CD4-positive, CD25-positive, alpha-beta regulatory T cell (primary cell): ENCODE data around the gene PMVK. TPM values are rescaled to one million over a fixed set of nuclear protein-coding genes. Genes with fewer than 3 reads are reported as not detected.

Experiments used
- ATAC-seq, 2 donors: fragments of 150-1000 bp; cut with Tn5 transposase; one replicate each; pipeline ENCODE4 v1.10.0; 2021; ENCODE audit warnings: low read depth in 2 of 2, moderate number of reproducible peaks in 2 of 2, moderate library complexity in 1 of 2
- DNase-seq, 3 donors: peaks; one replicate each; pipeline versions ENCODE4 v3.0.0 to v3.0.0-alpha.2; 2012 to 2022; ENCODE audit warnings: mixed read lengths in 1 of 3
- H3K27ac ChIP-seq: one replicate; pipeline ENCODE4 v1.7.0; 2013; ENCODE audit warnings: mild to moderate bottlenecking, low read length; ENCODE audit not compliant: insufficient read depth, poor library complexity, severe bottlenecking
- H3K27me3 ChIP-seq: one replicate; pipeline ENCODE4 v1.7.0; 2013; ENCODE audit warnings: low read length; ENCODE audit not compliant: control insufficient read depth, insufficient read depth
- H3K36me3 ChIP-seq: one replicate; pipeline ENCODE4 v1.7.0; 2013; ENCODE audit warnings: mild to moderate bottlenecking, low read length, moderate library complexity; ENCODE audit not compliant: control insufficient read depth, insufficient read depth
- H3K4me1 ChIP-seq: 2 replicates; pipeline ENCODE4 v1.7.0; 2013; ENCODE audit warnings: mild to moderate bottlenecking, low read length; ENCODE audit not compliant: insufficient read depth, control insufficient read depth, poor library complexity, severe bottlenecking
- H3K4me3 ChIP-seq: one replicate; pipeline ENCODE4 v1.7.0; 2013; ENCODE audit warnings: low read depth, mild to moderate bottlenecking, low read length, moderate library complexity
- H3K9me3 ChIP-seq, 2 experiments: 1 replicate in 1 of 2; 2 replicates in 1 of 2; pipeline ENCODE4 v1.7.0; 2013; ENCODE audit warnings: low read length in 2 of 2, mild to moderate bottlenecking in 1 of 2, moderate library complexity in 1 of 2; ENCODE audit not compliant: control insufficient read depth in 2 of 2
- H3K27ac Mint-ChIP-seq, 3 donors: one replicate each; pipeline ENCODE4 v1.8.0; 2020 to 2022; ENCODE audit warnings: mild to moderate bottlenecking in 3 of 3, mixed read lengths in 3 of 3, moderate library complexity in 2 of 3
- H3K27me3 Mint-ChIP-seq: one replicate; pipeline ENCODE4 v1.8.0; 2022; ENCODE audit warnings: mild to moderate bottlenecking, mixed read lengths
- H3K36me3 Mint-ChIP-seq: one replicate; pipeline ENCODE4 v1.8.0; 2020; ENCODE audit warnings: mixed read lengths
- H3K4me1 Mint-ChIP-seq, 4 donors: one replicate each; pipeline ENCODE4 v1.8.0; 2020 to 2022; ENCODE audit warnings: mixed read lengths in 4 of 4, mild to moderate bottlenecking in 1 of 4
- H3K4me3 Mint-ChIP-seq, 4 donors: one replicate each; pipeline ENCODE4 v1.8.0; 2020 to 2022; ENCODE audit warnings: mild to moderate bottlenecking in 4 of 4, mixed read lengths in 4 of 4, moderate library complexity in 3 of 4
- H3K9me3 Mint-ChIP-seq, 7 donors: one replicate each; pipeline ENCODE4 v1.8.0; 2020 to 2022; ENCODE audit warnings: mixed read lengths in 7 of 7, mild to moderate bottlenecking in 3 of 7, moderate library complexity in 2 of 7
- polyA plus RNA-seq, 4 donors: library from polyadenylated mRNA; unstranded; fragments of 300-500 nt; fragmentation: Illumina TruSeq; gene quantifications; one replicate each; pipeline ENCODE4 v1.2.3, GENCODE V29; 2021
- total RNA-seq: library from RNA; stranded (reverse); gene quantifications from one replicate; pipeline ENCODE4 v1.2.3, GENCODE V29; 2022

The PMVK gene
- total and polyA plus RNA-seq, 5 donors from 2014 or later = 19.1 to 76.9 (median 56.7) TPM

DNA sequence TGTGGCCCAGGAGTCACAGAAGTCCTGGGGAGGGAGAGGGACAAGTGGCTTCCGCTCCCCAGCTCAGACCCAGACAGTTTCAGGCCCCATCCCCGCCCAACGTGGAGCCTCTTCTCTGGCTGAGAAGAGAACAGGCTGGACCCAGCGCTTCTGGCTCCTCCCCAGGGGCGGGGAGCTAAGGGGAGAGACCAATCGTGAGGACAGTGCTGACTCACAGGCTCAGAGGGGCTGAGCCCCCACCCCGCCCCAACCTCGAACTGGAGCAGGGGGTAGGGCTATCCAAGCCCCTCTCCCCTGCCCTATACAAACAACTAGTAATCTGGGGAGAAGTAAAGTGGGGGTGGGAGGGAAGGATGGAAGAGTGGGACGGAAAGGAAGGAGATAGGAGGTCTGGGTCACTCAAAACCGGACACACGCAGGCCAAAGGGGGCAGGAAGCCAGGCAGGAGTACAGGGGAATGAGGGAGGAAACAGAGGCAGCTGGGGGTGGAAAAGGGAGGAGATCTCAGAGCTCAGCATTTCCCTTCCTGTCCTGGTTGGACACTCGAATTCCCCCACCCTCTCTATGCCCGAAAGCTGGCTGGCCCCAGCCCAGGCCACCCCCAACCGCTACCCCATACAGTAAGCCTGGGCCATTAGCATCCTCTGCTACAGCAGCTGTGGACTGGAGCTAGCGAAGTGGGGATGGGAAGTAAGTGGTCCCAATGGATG, 34.3 kb upstream of the PMVK start, which contains the start of gene SHC1:
Gene SHC1 (minus strand): TSS at position 117 of the 710 bp plus-strand sequence. CDS start 221 bp downstream, outside the sequence.
- H3K4me3 ChIP-seq = peak within 1 kb of the TSS; percentile 35
- peaks cover 40% of the 10 kb centered on the region for H3K4me1 ChIP-seq
- ATAC-seq (no peak), DNase-seq (peak in 1 of 3 donors; percentile 35)
- H3K4me1 Mint-ChIP-seq = peaks cover 0 to 38% (median 28%) of the 10 kb centered on the region in 4 donors
- peak within 1 kb of the TSS; percentile 42 for H3K27ac ChIP-seq
- no peaks in the 10 kb centered on the region for H3K27me3 ChIP-seq
- H3K36me3 ChIP-seq = peaks cover 32% of the 10 kb centered on the region
- H3K27ac Mint-ChIP-seq = peak within 1 kb of the TSS; percentile 60 to 86 (median 66)
- H3K27me3 Mint-ChIP-seq = no peaks in the 10 kb centered on the region
- H3K9me3 ChIP-seq = no peaks in the 10 kb centered on the region
- peak within 1 kb of the TSS; percentile 34 to 68 (median 54) for H3K4me3 Mint-ChIP-seq
- H3K36me3 Mint-ChIP-seq = peaks cover 5% of the 10 kb centered on the region
- H3K9me3 Mint-ChIP-seq = no peaks in the 10 kb centered on the region

DNA sequence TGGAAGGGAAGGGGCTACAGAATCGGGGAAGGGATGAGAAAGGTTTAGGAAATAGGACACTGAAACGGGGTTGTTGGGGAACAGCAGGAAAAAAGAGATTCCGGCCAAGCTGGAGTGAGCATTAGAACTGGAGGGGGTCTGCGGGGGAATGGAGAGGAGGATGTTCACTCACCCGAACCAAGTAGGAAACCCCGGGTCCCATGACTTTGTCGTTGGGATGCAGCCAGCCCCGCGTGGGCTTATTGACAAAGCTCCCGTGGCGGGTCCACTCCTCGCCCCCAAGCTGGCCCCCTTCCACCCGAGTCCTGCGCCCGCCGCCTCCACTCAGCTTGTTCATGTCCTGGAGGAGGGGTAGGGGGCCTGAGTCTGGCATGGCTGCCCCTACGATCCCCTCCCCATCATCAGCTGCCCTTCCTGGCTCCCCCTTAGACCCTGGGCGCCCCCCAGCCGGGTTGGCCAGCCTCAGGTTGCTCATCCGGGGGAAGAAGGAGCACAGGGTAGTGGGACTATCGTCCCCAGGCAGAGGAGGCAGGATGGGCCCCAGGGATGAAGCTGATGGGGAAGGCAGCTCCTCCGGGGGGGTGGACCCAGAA, 33.4 kb upstream of the PMVK start:
- no peaks in the 10 kb centered on the region for H3K27me3 Mint-ChIP-seq
- peak overlapping the region; percentile 24 for H3K27ac ChIP-seq

DNA sequence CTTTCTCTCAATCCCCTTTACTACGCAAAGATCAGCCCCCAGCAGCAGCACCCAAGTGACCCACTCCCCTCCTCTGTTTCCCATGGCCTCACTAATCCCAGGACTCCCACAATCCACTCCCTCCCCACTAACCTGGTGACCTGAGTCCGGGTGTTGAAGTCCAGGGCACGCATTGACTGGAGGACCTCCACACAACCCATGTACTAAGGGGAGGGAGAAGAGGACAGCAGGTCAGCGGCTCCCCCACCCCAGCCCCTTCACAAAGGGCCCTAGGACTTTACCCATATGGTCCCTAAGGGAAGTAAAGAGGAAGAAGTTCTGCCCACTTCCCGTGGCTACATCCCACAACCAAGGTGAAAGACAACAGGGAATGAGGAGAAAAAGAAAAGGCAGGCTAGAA, 32.7 kb upstream of the PMVK start:
- H3K4me1 ChIP-seq = peaks cover 37% of the 10 kb centered on the region
- peaks cover 8% of the 10 kb centered on the region for H3K36me3 Mint-ChIP-seq
- no peaks in the 10 kb centered on the region for H3K27me3 Mint-ChIP-seq
- ATAC-seq (no peak), DNase-seq (no peak)
- H3K36me3 ChIP-seq = peaks cover 43% of the 10 kb centered on the region
- peak overlapping the region in 1 of 4 donors; percentile 71 for H3K4me3 Mint-ChIP-seq
- no peak overlapping the region for H3K4me3 ChIP-seq
- no peaks in the 10 kb centered on the region for H3K27me3 ChIP-seq
- peaks cover 0 to 38% (median 28%) of the 10 kb centered on the region in 4 donors for H3K4me1 Mint-ChIP-seq
- no peaks in the 10 kb centered on the region for H3K9me3 ChIP-seq
- no peaks in the 10 kb centered on the region for H3K9me3 Mint-ChIP-seq
- H3K27ac Mint-ChIP-seq = peak overlapping the region in 2 of 3 donors; percentile 25 to 80
- H3K27ac ChIP-seq = peak overlapping the region; percentile 24

More for the DNA sequence above, 33.4 kb upstream of the PMVK start:
- Histone ChIP-seq H3K9me3 (no peaks in the 10 kb centered on the region), H3K27me3 (no peaks in the 10 kb centered on the region), H3K4me1 (peaks cover 37% of the 10 kb centered on the region), H3K36me3 (peaks cover 39% of the 10 kb centered on the region), H3K4me3 (no peak overlapping the region)
- H3K9me3 Mint-ChIP-seq = no peaks in the 10 kb centered on the region
- peaks cover 8% of the 10 kb centered on the region for H3K36me3 Mint-ChIP-seq
- DNase-seq = no peak
- no peak for ATAC-seq
- H3K4me1 Mint-ChIP-seq = peaks cover 0 to 38% (median 28%) of the 10 kb centered on the region in 4 donors
- H3K4me3 Mint-ChIP-seq = peak overlapping the region in 1 of 4 donors; percentile 49
- peak overlapping the region in 1 of 3 donors; percentile 25 for H3K27ac Mint-ChIP-seq

DNA sequence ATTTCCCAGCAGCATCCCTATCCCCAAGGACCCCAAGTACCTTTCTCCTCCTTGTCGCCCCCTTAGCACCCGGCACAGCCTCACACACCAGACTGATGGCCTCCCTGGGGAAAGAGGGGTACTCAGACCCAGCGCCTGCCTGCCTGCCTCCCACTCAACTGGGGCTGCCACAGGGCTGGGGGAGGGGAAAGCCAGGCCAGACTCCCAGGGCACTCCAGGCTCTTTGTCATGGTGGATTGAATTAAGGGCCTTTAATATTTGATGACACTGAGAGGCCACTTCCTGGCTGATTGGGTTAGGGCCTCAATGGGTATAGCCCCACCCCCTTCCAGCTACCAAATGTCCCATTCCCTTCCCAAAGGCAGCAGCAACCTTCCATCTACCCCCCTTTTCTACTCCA, 32.2 kb upstream of the PMVK start:
- Histone ChIP-seq H3K27ac (no peak overlapping the region), H3K36me3 (peaks cover 47% of the 10 kb centered on the region), H3K4me3 (no peak overlapping the region), H3K4me1 (peaks cover 34% of the 10 kb centered on the region), H3K9me3 (no peaks in the 10 kb centered on the region), H3K27me3 (no peaks in the 10 kb centered on the region)
- Mint-ChIP-seq H3K36me3 (peaks cover 12% of the 10 kb centered on the region), H3K9me3 (no peaks in the 10 kb centered on the region), H3K27me3 (no peaks in the 10 kb centered on the region), H3K27ac (peak overlapping the region in 1 of 3 donors; percentile 80), H3K4me1 (peaks cover 0 to 41% (median 30%) of the 10 kb centered on the region in 4 donors), H3K4me3 (peak overlapping the region in 1 of 4 donors; percentile 71)
- ATAC-seq (no peak), DNase-seq (no peak)

DNA sequence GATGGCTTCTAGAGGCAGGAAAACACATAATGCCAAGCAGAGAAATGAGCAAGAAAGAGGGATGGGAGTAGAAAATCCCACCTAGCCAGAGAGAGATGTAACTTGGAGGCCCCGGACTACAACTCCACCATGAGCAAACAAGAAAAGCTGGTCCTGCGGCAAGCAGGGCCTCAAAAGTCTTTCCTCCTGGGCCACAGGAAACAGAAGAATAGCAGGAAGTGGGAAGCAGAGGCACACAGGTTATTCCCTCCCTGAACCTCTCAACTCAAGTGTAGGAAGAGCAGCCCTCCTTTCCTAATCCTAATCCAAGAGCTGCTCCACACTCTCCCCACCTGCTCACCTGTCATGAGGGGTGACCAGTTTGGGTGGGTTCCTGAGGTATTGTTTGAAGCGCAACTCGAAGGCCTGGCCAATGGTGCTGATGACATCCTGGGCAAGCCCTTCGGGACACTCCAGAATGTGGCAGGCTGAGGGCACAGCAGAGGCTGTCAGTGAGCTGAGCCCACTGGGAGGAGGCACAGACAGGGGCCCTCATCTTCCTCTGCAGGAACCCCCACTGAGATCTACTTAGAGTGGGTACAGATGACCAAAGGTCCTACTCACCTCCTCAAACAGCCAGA, 30.9 kb upstream of the PMVK start:
- Histone ChIP-seq H3K9me3 (no peaks in the 10 kb centered on the region), H3K27ac (no peak overlapping the region), H3K4me1 (peaks cover 28% of the 10 kb centered on the region), H3K4me3 (no peak overlapping the region), H3K27me3 (no peaks in the 10 kb centered on the region), H3K36me3 (peaks cover 55% of the 10 kb centered on the region)
- no peak for ATAC-seq
- H3K27ac Mint-ChIP-seq = peak overlapping the region; percentile 38 to 76 (median 55)
- peak overlapping the region in 1 of 4 donors; percentile 71 for H3K4me3 Mint-ChIP-seq
- peaks cover 0 to 47% (median 33%) of the 10 kb centered on the region in 4 donors for H3K4me1 Mint-ChIP-seq
- peaks cover 13% of the 10 kb centered on the region for H3K36me3 Mint-ChIP-seq
- no peak for DNase-seq
- H3K27me3 Mint-ChIP-seq = no peaks in the 10 kb centered on the region
- no peaks in the 10 kb centered on the region for H3K9me3 Mint-ChIP-seq

DNA sequence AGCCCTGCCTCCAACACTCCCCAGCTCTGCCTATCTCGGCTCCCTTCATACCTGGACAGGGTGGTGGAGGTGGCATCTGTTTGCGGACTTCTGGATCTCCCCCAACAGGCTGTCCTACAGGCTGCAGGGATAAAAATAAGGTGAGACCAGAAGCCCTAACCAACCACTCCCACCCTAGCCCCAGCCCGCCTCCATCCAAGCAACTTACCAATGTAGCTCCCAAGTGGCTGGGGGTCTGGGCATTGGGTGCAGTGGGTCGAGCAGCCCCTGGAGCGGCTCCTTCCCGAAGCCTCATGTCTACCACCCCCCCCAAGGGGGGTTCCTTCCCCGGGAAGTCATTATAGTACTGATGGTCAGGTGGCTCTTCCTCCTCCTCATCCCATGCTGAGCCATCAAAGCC, 29.6 kb upstream of the PMVK start:
- H3K9me3 ChIP-seq = no peaks in the 10 kb centered on the region
- H3K4me3 ChIP-seq = no peak overlapping the region
- peak overlapping the region in 1 of 4 donors; percentile 71 for H3K4me3 Mint-ChIP-seq
- H3K27me3 Mint-ChIP-seq = no peaks in the 10 kb centered on the region
- peaks cover 0 to 41% (median 26%) of the 10 kb centered on the region in 4 donors for H3K4me1 Mint-ChIP-seq
- H3K27ac ChIP-seq = no peak overlapping the region
- DNase-seq = no peak
- H3K4me1 ChIP-seq = peaks cover 22% of the 10 kb centered on the region
- H3K36me3 ChIP-seq = peaks cover 55% of the 10 kb centered on the region
- H3K27ac Mint-ChIP-seq = peak overlapping the region in 1 of 3 donors; percentile 20
- ATAC-seq = no peak
- H3K27me3 ChIP-seq = no peaks in the 10 kb centered on the region
- H3K36me3 Mint-ChIP-seq = peaks cover 11% of the 10 kb centered on the region
- H3K9me3 Mint-ChIP-seq = no peaks in the 10 kb centered on the region

DNA sequence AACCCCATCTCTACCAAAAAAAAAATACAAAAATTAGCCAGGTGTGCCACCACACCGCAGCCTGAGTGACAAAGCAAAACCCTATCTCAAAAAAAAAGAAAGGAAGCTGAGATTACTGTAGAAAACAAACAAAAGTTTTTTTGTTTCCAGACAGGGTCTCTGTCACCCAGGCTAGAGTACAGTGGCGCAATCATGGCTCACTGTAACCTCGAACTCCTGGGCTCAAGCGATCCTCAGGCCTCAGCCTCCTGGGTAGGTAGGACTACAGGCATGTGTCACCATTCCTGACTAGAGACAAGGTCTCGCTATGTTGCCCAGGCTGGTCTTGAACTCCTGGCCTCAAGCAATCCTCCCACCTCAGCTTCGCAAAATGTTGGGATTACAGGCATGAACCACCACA, 27.8 kb upstream of the PMVK start:
- Histone ChIP-seq H3K27me3 (no peaks in the 10 kb centered on the region), H3K4me1 (peaks cover 30% of the 10 kb centered on the region), H3K9me3 (no peaks in the 10 kb centered on the region), H3K4me3 (no peak overlapping the region), H3K27ac (no peak overlapping the region), H3K36me3 (peaks cover 59% of the 10 kb centered on the region)
- ATAC-seq (no peak), DNase-seq (no peak)
- peak overlapping the region in 1 of 3 donors; percentile 46 for H3K27ac Mint-ChIP-seq
- H3K4me3 Mint-ChIP-seq = peak overlapping the region in 1 of 4 donors; percentile 42
- peaks cover 6 to 47% (median 29%) of the 10 kb centered on the region in 4 donors for H3K4me1 Mint-ChIP-seq
- no peaks in the 10 kb centered on the region for H3K27me3 Mint-ChIP-seq
- no peaks in the 10 kb centered on the region for H3K9me3 Mint-ChIP-seq
- peaks cover 13% of the 10 kb centered on the region for H3K36me3 Mint-ChIP-seq
